Right ventricle myocardium superior (tissue), 1 donor: ENCODE data around the gene TARBP2. TPM values are rescaled to one million over a fixed set of nuclear protein-coding genes. Genes with fewer than 3 reads are reported as not detected.
A peak's percentile ranks its signal among the peaks of the same experiment; 100 is the strongest.
"Not testable (repeated sequence)": the region's sequence is repeated elsewhere in the genome, so short reads cannot be mapped to it uniquely, and the experiment has no call there.

Experiments
- ATAC-seq: fragments of 200-7000 bp; cut with Tn5 transposase; one replicate; pipeline ENCODE4 v1.9.1; 2020; ENCODE audit warnings: mild to moderate bottlenecking; ENCODE audit not compliant: poor library complexity
- DNase-seq: peaks from one replicate; pipeline ENCODE4 v3.0.0-alpha.2; 2020
- intact Hi-C: fragments of 100-400 bp; cut with DNase I; formaldehyde crosslinking; loops from one replicate; pipeline ENCODE4 v1.11.2; 2022
- total RNA-seq: library from RNA; stranded (reverse); fragmentation: NEBNext Ultra II Directional; extraction: Animal tissue kit (Norgen Biotek cat#: 25700); gene quantifications from one replicate; pipeline ENCODE4 v1.2.1, GENCODE V29; 2021
- donor health status: DM: no; HTN: yes; CAD: no; lungs with severe emphysema.

Gene TARBP2
- total RNA-seq, 1 donor from 2014 or later = 10.8 TPM

- intact Hi-C loops = no loop called here
- ATAC-seq (no peak), DNase-seq (no peak)
Measured at GRCh38 chr12:53530920-53531319, 29.8 kb downstream of the TARBP2 start.

- DNase-seq (no peak), ATAC-seq (no peak)
- intact Hi-C loops = no loop called here
Measured at GRCh38 chr12:53532021-53532420, 30.9 kb downstream of the TARBP2 start.

DNA sequence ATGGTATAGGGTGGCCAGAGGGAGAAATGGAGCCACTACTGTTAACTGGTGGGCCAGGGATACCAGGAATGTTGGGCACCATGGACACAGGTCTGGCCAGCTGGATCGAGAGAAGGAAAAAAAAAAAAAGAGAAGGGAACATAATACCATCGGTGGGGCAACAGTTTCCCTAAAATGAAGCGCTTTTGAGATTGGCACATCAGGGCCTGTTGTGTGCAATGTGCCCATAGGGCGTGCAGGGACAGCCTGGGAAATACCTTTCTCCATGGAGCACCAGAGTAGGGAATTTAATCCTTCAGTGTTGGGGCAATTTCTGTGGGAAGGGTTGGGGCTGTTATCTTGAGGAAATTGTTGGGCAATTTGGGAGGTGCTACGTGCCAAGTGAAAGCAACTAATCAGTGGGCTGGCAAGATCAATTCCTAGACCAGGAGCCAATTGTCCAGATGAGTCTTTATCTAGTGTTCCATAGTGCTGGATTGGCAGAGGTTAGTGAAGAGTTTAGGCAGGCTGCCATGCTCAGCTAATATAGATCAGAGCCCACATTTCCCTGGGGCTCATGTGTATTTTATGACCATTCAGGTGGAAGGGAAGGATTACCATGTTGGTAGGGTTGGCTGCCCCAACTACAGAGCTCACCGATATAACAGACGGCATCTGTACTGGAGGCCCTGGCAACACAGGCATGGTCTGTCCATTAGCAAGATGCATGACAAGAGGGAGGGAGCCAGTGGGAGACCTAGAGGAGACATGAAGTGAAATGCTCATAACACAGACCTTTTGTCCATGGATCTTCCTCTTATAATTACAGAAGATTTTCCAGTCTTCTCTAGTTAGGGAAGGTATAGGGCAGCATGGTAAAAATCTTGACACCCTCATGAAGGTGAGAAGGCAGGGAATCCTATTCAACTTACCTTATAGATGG, 31.7 kb downstream of the TARBP2 start:
- ATAC-seq = no peak
- no peak for DNase-seq
- intact Hi-C loops = no loop called here

- intact Hi-C loops = no loop called here
- ATAC-seq = no peak
- no peak for DNase-seq
Measured at GRCh38 chr12:53533471-53533870, 32.4 kb downstream of the TARBP2 start.

DNA sequence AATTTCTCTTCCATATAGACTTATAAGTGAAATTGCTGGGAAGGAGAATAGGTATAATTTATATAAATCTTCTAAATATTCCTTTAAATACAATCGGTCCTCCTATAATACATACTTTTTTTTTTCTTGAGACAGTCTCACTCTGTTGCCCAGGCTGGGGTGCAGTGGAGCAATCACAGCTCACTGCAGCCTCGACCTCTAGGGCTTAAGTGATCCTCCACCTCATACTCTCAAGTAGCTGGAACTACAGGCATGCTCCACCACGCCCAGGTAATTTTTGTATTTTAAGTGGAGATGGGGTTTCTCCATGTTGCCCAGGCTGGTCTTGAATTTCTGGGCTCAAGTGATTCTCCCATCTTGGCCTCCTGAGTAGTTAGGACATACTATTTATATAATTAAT, 35.9 kb downstream of the TARBP2 start:
- ATAC-seq = no peak
- DNase-seq = no peak
- intact Hi-C loops = no loop called here

DNA sequence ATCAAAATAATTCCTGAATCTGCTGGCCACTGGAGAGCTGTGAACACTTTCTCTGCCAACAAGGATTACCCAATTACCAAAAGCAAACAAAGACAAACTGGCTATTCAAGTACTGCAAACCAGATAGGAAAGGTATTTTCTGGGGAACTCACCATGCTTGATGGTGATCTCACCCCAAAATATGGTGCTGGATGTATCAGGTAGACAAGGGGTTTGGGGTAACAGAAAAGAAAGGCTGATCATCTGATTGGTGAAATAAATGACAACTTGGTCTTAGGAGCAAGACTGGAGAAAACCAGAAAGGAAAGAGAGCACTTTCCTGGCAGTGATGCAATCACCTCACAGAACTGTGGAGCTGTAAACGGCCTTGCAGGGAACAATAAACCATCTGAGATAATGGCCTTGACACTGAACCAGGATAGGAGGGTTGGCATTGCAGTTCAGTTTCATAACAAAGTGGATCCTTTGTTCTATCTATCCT, 37.2 kb downstream of the TARBP2 start:
- ATAC-seq (peak; percentile 81), DNase-seq (no peak)
- intact Hi-C loops = no loop called here

- ATAC-seq = no peak
- intact Hi-C loops = no loop called here
- no peak for DNase-seq
Measured at GRCh38 chr12:53539526-53539925, 38.4 kb downstream of the TARBP2 start.

DNA sequence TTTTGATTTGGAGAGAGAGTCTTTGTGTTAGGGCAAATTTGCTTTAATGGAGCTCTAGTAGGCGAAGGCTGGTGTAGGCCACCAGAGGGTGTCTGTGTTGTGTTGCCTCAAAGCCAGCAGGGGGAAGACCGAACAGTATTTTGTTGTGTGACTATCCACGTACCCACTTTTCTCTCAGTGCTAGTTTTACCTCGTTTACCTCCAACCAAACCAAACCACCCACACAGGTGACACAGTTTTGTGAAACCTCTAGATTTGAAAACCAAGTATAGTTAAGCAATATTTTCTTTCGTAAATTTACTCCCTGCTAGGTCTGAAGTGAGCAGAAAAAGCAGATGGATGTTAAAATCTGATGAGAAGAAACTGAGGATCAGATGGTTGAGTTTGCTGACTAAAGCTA, 42.5 kb downstream of the TARBP2 start:
- DNase-seq = no peak
- ATAC-seq = peak; percentile 90
- intact Hi-C loops = loop anchor here (5.0 to 10.0 kb wide), 2 partner anchors 134 to 201 kb away; partner anchors contain the start of gene ATP5MC2

DNA sequence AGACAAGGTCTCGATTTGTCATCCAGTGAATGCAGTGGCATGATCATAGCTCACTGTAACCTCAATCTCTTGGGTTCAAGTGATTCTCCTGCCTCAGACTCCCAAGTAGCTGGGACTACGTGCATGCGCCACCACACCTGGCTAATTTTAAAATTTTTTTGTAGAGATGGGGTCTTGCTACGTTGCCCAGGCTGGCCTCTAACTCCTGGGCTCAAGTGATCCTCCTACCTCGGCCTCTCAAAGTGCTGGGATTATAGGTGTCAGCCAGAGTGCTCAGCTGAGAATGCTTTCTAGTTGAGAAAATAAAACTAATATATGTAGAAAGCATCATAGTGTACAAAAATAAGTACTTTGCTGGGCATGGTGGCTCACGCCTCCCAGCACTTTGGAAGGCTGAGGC, 47.3 kb downstream of the TARBP2 start:
- not testable (repeated sequence) for ATAC-seq, DNase-seq
- intact Hi-C loops = loop anchor here (10.0 kb wide), 1 partner anchor 196 kb away; no protein-coding TSS in a partner anchor

- intact Hi-C loops, DNase-seq, ATAC-seq: not testable (repeated sequence)
Measured at GRCh38 chr12:53550131-53550530, 49.0 kb downstream of the TARBP2 start.

- ATAC-seq (no peak), DNase-seq (no peak)
- intact Hi-C loops = no loop called here
Measured at GRCh38 chr12:53550595-53550994, 49.5 kb downstream of the TARBP2 start.

- intact Hi-C loops = no loop called here
- DNase-seq = no peak
- no peak for ATAC-seq
Measured at GRCh38 chr12:53551889-53552291, 50.8 kb downstream of the TARBP2 start.

GRCh38 chr12:53552361-53553327, 51.6 kb downstream of the TARBP2 start:
- intact Hi-C loops = no loop called here
- DNase-seq (no peak), ATAC-seq (no peak)

Other genes with a start within 250 kb of the TARBP2 start
- gene ESPL1, start 233.0 kb upstream of the TARBP2 start, total RNA-seq = 0.81 TPM
- 359 TPM for gene PFDN5, start 205.7 kb upstream of the TARBP2 start, total RNA-seq
- 37.0 TPM for gene MYG1, start 201.6 kb upstream of the TARBP2 start, total RNA-seq
- 40.9 TPM for gene AAAS, start 179.7 kb upstream of the TARBP2 start, total RNA-seq
- not detected for gene SP7, start 164.9 kb upstream of the TARBP2 start, total RNA-seq
- gene SP1, start 121.1 kb upstream of the TARBP2 start, total RNA-seq = 26.3 TPM
- not detected for gene AMHR2, start 77.4 kb upstream of the TARBP2 start, total RNA-seq
- gene PRR13, start 59.5 kb upstream of the TARBP2 start, total RNA-seq = 46.0 TPM
- gene PCBP2, start 49.2 kb upstream of the TARBP2 start, total RNA-seq = 503 TPM
- gene MAP3K12, start 1.8 kb upstream of the TARBP2 start, total RNA-seq = 5.5 TPM
- not detected for gene NPFF, start 6.2 kb downstream of the TARBP2 start, total RNA-seq
- gene ATF7, start 125.1 kb downstream of the TARBP2 start, total RNA-seq = 29.1 TPM
- gene ATP5MC2, start 174.8 kb downstream of the TARBP2 start, total RNA-seq = 569 TPM
- 179 TPM for gene CALCOCO1, start 226.2 kb downstream of the TARBP2 start, total RNA-seq